Posterior cingulate gyrus (tissue), 11 donors: ENCODE results near the gene CAMTA1.
"Not testable (repeated sequence)": the region's sequence is repeated elsewhere in the genome, so short reads cannot be mapped to it uniquely, and the experiment has no call there.

Source experiments
- DNase-seq, 10 donors: peaks; one replicate each; pipeline versions ENCODE4 v3.0.0 to v3.0.0-alpha.2; 2020 to 2021; ENCODE audit warnings: mixed read lengths in 3 of 10
- intact Hi-C: fragments of 100-400 bp; cut with DNase I; formaldehyde crosslinking; loops from one replicate; pipeline ENCODE4 v1.15.1; 2023

CAMTA1 gene

GRCh38 chr1:7594002-7594713, 808.9 kb downstream of the CAMTA1 start:
- intact Hi-C loops: no loop called here
- DNase-seq: peak in 4 of 10 donors; percentile 1 to 51 (median 25)

GRCh38 chr1:7594714-7595295, 809.6 kb downstream of the CAMTA1 start:
- DNase-seq: peak in 4 of 10 donors; percentile 1 to 77 (median 34)
- intact Hi-C loops: no loop called here

- intact Hi-C loops: no loop called here
These were observed 810.1 kb downstream of the CAMTA1 start for GRCh38 chr1:7595336-7595735.

GRCh38 chr1:7596126-7596965, 811.1 kb downstream of the CAMTA1 start:
- intact Hi-C loops: no loop called here
- DNase-seq: peak in 4 of 10 donors; percentile 4 to 70 (median 30)

More at GRCh38 chr1:7595336-7595735, 810.1 kb downstream of the CAMTA1 start:
- DNase-seq: peak in 4 of 10 donors; percentile 10 to 83 (median 52)

- intact Hi-C loops: not testable (repeated sequence)
These were observed 812.8 kb downstream of the CAMTA1 start for GRCh38 chr1:7598058-7598457.

DNA sequence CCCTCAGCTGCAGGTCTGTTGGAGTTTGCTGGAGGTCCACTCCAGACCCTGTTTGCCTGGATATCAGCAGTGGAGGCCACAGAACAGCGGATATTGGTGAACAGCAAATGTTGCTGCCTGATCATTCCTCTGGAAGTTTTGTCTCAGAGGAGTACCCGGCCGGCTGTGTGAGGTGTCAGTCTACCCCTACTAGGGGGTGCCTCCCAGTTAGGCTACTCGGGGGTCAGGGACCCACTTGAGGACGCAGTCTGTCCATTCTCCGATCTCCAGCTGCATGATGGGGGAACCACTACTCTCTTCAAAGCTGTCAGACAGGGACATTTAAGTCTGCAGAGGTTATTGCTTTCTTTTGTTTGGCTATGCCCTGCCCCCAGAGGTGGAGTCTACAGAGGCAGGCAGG, 819.7 kb downstream of the CAMTA1 start:
- intact Hi-C loops: not testable (repeated sequence)
- peak in 2 of 10 donors; percentile 23 to 41 for DNase-seq

More at GRCh38 chr1:7598058-7598457, 812.8 kb downstream of the CAMTA1 start:
- not testable (repeated sequence) for DNase-seq

DNA sequence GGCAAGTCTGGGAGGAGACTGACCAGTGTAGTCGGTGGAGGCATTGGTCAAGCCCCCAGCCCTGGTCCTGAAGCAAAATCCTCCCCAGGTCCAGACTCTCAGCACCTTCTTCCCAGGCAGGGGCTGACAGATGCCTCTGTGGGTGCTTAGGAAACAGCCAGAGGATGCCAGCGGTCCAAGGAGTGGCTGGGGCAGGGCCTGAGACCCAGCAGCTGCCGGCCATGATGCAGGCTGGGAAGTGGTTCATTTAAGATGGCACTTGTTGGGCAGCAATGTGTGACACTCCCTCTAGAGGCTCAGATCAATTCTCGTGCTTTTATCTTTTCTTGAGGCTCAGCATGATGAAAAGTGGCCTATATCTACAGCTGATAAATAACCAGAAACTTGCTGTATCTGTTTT, 820.8 kb downstream of the CAMTA1 start:
- intact Hi-C loops: no loop called here
- DNase-seq: peak in 2 of 10 donors; percentile 29 to 30

DNA sequence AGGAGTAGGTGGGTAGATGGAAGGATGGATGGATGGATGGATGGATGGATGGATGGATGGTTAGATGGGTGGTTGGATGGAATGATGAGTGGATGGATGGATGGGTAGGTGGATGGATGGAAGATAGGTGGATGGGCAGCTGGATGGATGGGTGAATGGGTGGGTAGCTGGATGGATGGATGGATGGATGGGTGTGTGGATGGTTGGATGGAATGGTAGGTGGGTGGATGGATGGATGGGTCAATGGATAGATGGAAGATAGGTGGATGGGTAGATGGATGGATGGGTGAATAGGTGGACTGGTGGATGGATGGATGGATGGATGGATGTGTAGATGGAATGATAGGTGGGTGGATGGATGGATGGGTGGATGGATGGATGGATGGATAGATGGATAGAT, 821.8 kb downstream of the CAMTA1 start:
- intact Hi-C loops: no loop called here
- DNase-seq: peak in 1 of 10 donors; percentile 2

DNA sequence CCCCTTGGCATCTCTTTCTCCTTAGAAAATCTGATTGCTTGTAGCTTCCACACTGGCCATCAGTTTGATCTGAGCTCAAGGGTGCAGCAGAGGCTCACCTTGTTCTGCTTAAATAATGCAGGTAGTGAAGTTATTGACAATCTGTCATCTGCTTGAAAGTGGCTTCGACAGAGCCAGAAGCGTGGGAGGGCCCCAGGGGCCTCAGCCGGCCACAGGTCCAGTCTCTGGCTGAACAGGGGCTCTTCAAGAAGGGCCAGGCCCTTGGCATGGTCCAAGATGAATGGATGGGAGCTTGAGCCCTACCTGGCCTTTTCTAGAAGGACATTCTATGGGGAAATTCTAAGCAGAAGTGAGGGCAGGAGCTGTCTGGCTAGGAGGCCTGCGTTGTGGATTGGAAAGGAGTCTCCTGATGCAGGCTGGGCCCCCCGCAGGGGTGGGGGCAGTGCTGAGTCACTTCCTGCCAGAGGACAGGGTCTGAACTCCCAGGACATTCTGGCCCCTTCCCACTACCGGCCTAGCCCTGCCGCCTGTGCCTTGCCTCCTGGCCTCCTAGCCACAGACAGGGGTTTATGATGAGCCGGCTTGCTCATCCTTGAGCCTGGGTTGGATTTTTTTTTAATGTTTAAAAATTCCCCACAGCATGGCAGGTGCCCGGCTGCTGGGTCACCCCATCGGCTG, 823.5 kb downstream of the CAMTA1 start:
- intact Hi-C loops: no loop called here

GRCh38 chr1:7609311-7609994, 824.2 kb downstream of the CAMTA1 start:
- intact Hi-C loops: no loop called here
- peak in 4 of 10 donors; percentile 2 to 70 (median 54) for DNase-seq

More for the DNA sequence above, 823.5 kb downstream of the CAMTA1 start:
- DNase-seq: peak in 4 of 10 donors; percentile 0 to 67 (median 57)

DNA sequence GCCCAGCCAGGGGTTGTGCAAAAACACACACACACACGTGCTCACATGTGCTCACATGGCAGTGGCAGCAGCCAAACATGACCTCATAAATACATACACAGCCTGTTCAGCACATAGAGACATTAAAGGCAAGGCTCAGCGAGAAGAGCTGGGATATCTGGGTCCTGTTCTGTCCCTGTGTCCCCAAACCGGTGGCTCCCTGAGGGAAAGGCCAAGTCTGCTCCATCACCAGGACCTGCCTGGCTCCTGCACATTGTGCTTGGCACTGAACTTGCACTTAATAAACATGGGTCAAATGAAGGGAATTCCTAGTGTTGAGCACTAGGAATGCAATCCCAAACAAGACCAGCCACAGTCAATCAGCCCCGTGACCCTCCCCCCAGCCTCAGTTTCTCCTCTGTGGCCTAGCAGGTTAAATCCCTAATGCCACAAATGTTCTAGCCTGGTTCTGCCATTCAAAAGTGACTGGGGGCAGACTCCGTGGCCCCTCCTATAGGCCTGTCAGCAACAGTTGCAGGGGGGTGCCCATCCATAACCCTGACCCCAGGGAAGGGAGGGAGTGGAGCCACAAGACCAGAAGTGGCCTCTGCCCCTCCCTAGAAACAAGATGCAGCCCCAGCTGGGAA, 825.0 kb downstream of the CAMTA1 start:
- intact Hi-C loops: no loop called here
- peak in 2 of 10 donors; percentile 54 to 64 for DNase-seq

DNA sequence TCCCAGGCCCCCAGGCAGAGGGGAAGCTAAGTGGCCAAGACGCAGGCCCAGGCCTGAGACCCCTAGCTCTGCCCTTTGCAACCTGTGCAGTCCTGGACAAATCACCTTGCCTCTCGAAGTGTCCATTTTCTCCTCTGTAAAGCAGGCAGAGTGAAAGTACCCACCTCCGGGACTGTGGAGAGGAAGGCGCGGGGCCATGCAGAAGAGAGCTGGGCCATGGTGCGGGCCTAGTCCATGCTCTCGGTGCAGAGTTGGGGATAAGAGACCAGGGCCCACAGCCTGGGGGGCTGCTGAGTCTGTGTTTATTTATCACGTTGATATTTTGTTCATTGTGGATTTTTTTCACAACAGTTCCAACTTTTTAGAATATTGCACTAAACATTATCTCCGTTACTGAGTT, 825.7 kb downstream of the CAMTA1 start:
- intact Hi-C loops: no loop called here
- peak in 2 of 10 donors; percentile 7 to 74 for DNase-seq

DNA sequence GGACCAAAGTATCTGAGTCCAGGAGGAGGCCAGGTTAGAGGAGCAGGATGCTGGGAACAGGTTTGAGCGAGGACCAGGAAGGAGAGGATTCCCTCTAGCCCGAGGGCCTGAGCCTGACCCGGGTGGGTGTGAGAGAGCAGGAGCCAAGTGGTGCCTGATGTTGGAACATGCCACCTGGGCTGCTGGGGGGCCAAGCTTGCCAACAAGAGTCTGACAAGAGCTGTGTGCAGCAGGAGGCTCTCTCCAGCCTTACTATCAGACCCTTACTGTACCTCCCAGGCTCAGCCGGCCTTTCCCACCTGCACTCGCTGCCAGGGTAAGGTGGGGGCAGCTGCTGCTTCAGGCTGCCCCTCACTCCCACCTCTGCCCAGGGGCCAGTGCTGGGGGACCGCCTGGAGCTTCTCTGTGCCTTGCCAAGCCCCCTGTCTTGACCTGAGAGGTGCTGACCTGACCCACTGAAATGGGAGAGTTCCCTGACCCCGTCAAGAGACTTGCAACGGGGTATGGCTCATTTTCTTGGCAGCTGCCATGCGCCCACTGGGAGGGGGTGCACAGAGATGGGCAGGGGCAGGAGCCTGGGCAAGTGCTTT, 826.3 kb downstream of the CAMTA1 start:
- intact Hi-C loops: no loop called here
- peak in 4 of 10 donors; percentile 5 to 66 (median 53) for DNase-seq

GRCh38 chr1:7613106-7613850, 828.0 kb downstream of the CAMTA1 start:
- intact Hi-C loops: no loop called here
- DNase-seq: peak in 8 of 10 donors; percentile 31 to 91 (median 56)

DNA sequence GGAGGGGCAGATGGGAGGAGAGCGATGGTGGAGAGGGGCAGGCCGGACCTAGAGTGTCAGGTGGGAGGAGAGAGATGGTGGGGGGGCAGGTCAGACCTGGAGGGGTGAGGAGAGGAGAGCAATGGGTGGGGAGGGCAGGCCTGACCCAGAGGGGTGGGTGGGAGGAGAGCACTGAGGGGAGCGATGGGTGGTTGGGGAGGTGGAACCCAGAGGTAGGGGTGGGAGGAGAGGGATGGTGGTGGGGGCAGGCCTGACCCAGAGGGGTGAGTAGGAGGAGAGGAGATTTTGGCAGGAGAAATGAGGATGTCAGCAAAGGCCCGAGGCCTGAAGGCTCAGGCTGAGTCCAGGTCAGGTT, 828.6 kb downstream of the CAMTA1 start:
- DNase-seq: peak in 1 of 10 donors; percentile 7
- intact Hi-C loops: no loop called here

DNA sequence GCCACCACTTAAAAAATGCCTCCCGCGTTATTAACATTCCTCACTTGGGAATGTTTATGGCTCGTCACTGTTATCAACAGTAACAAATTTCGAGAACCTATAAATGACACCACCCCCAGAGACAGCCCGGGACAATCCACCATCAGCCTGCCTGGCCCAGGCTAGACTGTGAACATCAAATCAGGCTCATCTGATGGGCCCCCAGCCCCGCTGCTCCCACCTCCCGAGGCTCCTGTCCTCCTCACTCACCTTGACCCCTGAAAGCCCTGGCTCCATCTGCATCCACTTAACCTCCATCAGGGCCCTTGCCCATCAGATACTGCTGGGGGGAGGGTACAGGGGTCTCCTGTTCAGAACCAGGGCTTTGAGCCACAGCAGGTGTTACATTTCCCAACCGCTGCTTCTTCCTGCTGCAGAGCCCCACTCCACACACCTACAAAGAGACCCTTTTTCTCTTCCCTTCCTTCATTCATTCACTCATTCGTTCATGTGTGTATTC, 829.4 kb downstream of the CAMTA1 start:
- peak in 3 of 10 donors; percentile 3 to 75 (median 50) for DNase-seq
- intact Hi-C loops: no loop called here

DNA sequence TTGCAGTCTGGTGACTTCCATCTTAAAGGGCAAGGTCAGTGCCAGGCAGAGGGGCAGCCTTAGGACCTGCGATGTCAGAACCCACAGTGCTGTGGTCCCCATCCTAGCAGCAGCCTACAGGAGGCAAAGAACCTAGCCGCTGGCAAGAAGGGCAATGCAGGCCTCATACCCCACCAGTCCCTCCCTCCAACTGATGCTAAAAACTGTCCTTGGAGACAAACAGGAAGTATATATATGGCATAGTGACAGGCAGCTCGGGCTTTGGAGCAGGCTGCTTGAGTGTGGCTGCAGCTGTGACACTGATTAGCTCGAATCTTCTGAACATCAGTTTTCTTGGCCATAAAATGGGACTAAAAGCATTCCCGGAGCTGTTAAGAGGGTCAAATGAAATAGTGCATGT, 829.9 kb downstream of the CAMTA1 start:
- intact Hi-C loops: no loop called here
- peak in 3 of 10 donors; percentile 50 to 68 (median 60) for DNase-seq
